MCF 10A (cell line): ENCODE data around the gene TLL2. TPM values are rescaled to one million over a fixed set of nuclear protein-coding genes. Genes with fewer than 3 reads are reported as not detected.
A peak's percentile ranks its signal among the peaks of the same experiment; 100 is the strongest.

ENCODE experiments used
- BruUV-seq: library from RNA; stranded (reverse); fragments of 400-500 nt; replicated peaks from 2 replicates; lab custom pipeline; 2021; lab: Mats Ljungman, UMichigan
- CTCF ChIA-PET: fragments of 300-600 bp; sonication (Branson Sonifier 250); formaldehyde crosslinking; extraction: SDS; loops from one replicate; lab custom pipeline; 2021; ENCODE audit warnings: antibody characterized with exemption, inconsistent platforms; lab: Yijun Ruan, JAX
- POLR2A ChIA-PET: fragments of 300-600, 350-650 bp; sonication (Branson Sonifier 250); formaldehyde crosslinking; extraction: SDS; loops from one replicate; lab custom pipeline; 2020; ENCODE audit warnings: antibody characterized with exemption, inconsistent platforms; lab: Yijun Ruan, JAX
- DNase-seq: peaks from one replicate; pipeline ENCODE4 v3.0.0-alpha.2; 2018; ENCODE audit not compliant: unreplicated experiment
- H3K27ac Mint-ChIP-seq: one replicate; pipeline ENCODE4 v1.8.0; 2022; ENCODE audit warnings: mild to moderate bottlenecking, low read depth, mixed read lengths; ENCODE audit not compliant: unreplicated experiment
- H3K27me3 Mint-ChIP-seq: one replicate; pipeline ENCODE4 v1.8.0; 2022; ENCODE audit warnings: mixed read lengths; ENCODE audit not compliant: insufficient read depth, unreplicated experiment
- H3K36me3 Mint-ChIP-seq: one replicate; pipeline ENCODE4 v1.8.0; 2022; ENCODE audit warnings: mild to moderate bottlenecking, moderate library complexity, mixed read lengths; ENCODE audit not compliant: insufficient read depth, unreplicated experiment
- H3K4me1 Mint-ChIP-seq: one replicate; pipeline ENCODE4 v1.8.0; 2022; ENCODE audit warnings: mixed read lengths; ENCODE audit not compliant: insufficient read depth, unreplicated experiment
- H3K4me3 Mint-ChIP-seq: one replicate; pipeline ENCODE4 v1.8.0; 2022; ENCODE audit warnings: mild to moderate bottlenecking, moderate library complexity, mixed read lengths; ENCODE audit not compliant: unreplicated experiment
- H3K9me3 Mint-ChIP-seq: one replicate; pipeline ENCODE4 v1.8.0; 2022; ENCODE audit warnings: mixed read lengths; ENCODE audit not compliant: unreplicated experiment
- intact Hi-C: fragments of 100-400 bp; cut with micrococcal nuclease; formaldehyde crosslinking; loops from 2 replicates; pipeline ENCODE4 v1.14.1; 2022
- total RNA-seq: library from RNA; stranded (reverse); gene quantifications from 2 replicates; pipeline ENCODE4 v1.2.3, GENCODE V29; 2022
- TF ChIP-seq, protein P1 (sequence below): fragments of 200-600 bp; IDR thresholded peaks from one replicate; pipeline ENCODE4 v1.8.0; 2022; ENCODE audit warnings: antibody characterized with exemption, mild to moderate bottlenecking; ENCODE audit not compliant: unreplicated experiment

Gene TLL2
- total RNA-seq, 1 experiment from 2014 or later, result not detected

DNA sequence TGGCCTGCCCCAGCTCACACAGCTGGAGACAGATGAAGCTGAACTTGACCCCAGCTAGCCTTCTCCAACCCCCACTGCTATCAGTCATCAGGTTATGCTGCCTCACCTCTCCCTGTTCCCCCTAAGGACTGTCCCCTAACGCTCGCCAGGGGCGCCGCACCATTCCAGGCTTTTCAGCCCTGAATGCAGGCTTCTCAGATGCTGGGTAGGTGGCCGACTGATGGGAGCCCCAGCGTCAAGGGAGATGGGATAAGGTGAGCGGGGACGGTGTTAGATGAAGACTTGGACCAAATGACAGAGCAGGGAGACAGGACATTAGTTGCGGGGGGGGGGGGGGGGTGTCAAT, 139.1 kb downstream of the TLL2 start:
- DNase-seq, result no peak
- H3K4me1 Mint-ChIP-seq, result peaks cover 19% of the 10 kb centered on the region
- no peaks in the 10 kb centered on the region for H3K9me3 Mint-ChIP-seq
- H3K27me3 Mint-ChIP-seq, result no peaks in the 10 kb centered on the region
- H3K27ac Mint-ChIP-seq, result no peak overlapping the region
- H3K36me3 Mint-ChIP-seq, result no peaks in the 10 kb centered on the region
- H3K4me3 Mint-ChIP-seq, result peak overlapping the region; percentile 66
- POLR2A ChIA-PET, result interaction anchor here (0.8 to 1.2 kb wide), 2 partner anchors 141 to 458 kb away, joined by 3 read pairs; partner anchors contain the start of gene LCOR
- TF ChIP-seq, protein P1, sequence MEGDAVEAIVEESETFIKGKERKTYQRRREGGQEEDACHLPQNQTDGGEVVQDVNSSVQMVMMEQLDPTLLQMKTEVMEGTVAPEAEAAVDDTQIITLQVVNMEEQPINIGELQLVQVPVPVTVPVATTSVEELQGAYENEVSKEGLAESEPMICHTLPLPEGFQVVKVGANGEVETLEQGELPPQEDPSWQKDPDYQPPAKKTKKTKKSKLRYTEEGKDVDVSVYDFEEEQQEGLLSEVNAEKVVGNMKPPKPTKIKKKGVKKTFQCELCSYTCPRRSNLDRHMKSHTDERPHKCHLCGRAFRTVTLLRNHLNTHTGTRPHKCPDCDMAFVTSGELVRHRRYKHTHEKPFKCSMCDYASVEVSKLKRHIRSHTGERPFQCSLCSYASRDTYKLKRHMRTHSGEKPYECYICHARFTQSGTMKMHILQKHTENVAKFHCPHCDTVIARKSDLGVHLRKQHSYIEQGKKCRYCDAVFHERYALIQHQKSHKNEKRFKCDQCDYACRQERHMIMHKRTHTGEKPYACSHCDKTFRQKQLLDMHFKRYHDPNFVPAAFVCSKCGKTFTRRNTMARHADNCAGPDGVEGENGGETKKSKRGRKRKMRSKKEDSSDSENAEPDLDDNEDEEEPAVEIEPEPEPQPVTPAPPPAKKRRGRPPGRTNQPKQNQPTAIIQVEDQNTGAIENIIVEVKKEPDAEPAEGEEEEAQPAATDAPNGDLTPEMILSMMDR, result no peak
- intact Hi-C loops, result loop anchor here (2.0 kb wide), 1 partner anchor 40 kb away; no protein-coding TSS in a partner anchor
- no TSS peak for BruUV-seq
- CTCF ChIA-PET, result interaction anchor here (0.6 to 7.9 kb wide), 44 partner anchors 9 to 903 kb away, joined by 3 to 72 read pairs (median 4); partner anchors contain the start of gene TLL2

DNA sequence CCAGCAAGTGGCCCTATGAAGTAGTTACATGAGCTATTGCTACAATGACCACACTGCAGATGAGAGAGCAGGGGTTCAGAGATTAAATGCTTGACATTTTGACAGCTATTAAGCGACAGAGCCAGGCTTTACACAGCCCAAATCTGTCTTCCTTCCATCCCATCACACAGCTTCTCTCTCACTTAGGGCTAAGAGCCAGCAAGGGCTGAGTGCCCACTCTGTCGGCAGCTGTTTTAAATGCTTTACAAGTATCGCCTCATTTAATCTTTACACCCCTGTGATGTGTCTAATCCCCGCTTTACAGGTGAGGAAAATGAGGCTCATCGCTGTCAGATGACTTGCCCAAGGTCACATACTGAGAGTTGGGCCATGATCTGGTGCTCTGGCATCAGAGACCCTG, 139.7 kb downstream of the TLL2 start:
- POLR2A ChIA-PET, result interaction anchor here (0.7 kb wide), 1 partner anchor 218 kb away, joined by 3 read pairs; no protein-coding TSS in a partner anchor
- no peak overlapping the region for H3K27ac Mint-ChIP-seq
- H3K36me3 Mint-ChIP-seq, result no peaks in the 10 kb centered on the region
- H3K9me3 Mint-ChIP-seq, result no peaks in the 10 kb centered on the region
- TF ChIP-seq, protein P1, result no peak
- H3K27me3 Mint-ChIP-seq, result no peaks in the 10 kb centered on the region
- intact Hi-C loops, result loop anchor here (2.0 kb wide), 1 partner anchor 39 kb away; no protein-coding TSS in a partner anchor
- peaks cover 21% of the 10 kb centered on the region for H3K4me1 Mint-ChIP-seq
- no peak for DNase-seq
- H3K4me3 Mint-ChIP-seq, result no peak overlapping the region
- CTCF ChIA-PET, result interaction anchor here (0.6 to 7.9 kb wide), 20 partner anchors 8 to 837 kb away, joined by 3 to 72 read pairs (median 7); partner anchors contain the start of gene TLL2
- BruUV-seq, result no TSS peak

DNA sequence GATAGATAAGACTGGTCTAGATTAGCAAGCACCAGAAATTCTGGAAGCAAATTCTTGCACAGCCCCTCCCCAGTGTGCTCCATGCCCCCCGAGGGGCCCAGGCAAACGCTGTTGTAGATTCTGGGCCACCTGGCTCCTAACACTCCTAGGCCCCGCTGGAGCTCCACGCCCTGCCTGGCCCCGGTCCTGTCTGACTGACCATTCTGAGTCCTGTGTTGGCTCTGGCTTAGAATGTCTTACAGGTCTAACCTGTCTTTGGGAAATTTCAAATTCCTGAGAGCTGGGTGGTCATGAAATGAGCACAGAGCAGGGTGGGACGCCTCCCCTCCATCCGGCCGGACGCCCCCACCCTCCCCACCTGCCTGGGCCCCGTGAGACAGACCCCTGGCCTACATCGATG, 142.4 kb downstream of the TLL2 start:
- BruUV-seq, result no TSS peak

DNA sequence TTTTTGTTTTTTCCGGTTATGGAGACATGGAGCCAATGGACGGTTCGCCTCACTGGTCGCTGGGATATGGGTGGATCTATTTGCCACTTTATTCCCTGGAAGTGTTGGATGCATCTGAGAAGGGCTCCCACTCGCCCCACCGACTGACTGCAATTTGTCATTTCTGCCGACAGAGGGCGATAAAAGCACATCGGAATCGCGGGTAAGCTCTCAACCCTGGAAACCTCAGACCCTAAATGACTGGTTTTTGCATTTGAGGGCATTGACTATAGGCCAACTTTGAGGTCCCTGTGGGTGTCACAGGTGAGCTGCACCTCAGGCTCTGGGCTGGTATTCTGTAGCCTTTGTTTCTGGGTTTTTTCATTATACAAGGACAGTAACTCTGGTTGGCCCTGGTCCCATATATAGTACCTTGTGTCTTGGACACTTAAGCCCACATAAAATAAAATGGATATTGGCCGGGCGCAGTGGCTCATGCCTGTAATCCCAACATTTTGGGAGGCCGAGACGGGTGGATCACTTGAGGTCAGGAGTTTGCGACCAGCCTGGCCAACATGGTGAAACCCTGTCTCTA, 143.1 kb downstream of the TLL2 start:
- Mint-ChIP-seq H3K4me1 (peaks cover 18% of the 10 kb centered on the region), H3K36me3 (no peaks in the 10 kb centered on the region), H3K27ac (no peak overlapping the region), H3K4me3 (no peak overlapping the region), H3K27me3 (no peaks in the 10 kb centered on the region), H3K9me3 (no peaks in the 10 kb centered on the region)
- ChIA-PET CTCF (interaction anchor here (0.6 to 3.5 kb wide), 40 partner anchors 9 to 864 kb away, joined by 3 to 34 read pairs (median 4); partner anchors contain the start of genes BLNK and OPALIN), POLR2A (interaction anchor here (0.6 to 0.8 kb wide), 2 partner anchors 157 to 185 kb away, joined by 3 read pairs; no protein-coding TSS in a partner anchor)
- BruUV-seq, result no TSS peak
- TF ChIP-seq, protein P1, result peak; percentile 89
- intact Hi-C loops, result no loop called here
- DNase-seq, result peak; percentile 64

More for the DNA sequence above, 142.4 kb downstream of the TLL2 start:
- TF ChIP-seq, protein P1, result no peak
- ChIA-PET POLR2A (no interaction called here), CTCF (interaction anchor here (0.6 to 5.5 kb wide), 28 partner anchors 9 to 864 kb away, joined by 3 to 34 read pairs (median 4); partner anchors contain the start of genes BLNK and OPALIN)
- Mint-ChIP-seq H3K27ac (no peak overlapping the region), H3K36me3 (no peaks in the 10 kb centered on the region), H3K9me3 (no peaks in the 10 kb centered on the region), H3K4me3 (no peak overlapping the region), H3K4me1 (peaks cover 21% of the 10 kb centered on the region), H3K27me3 (no peaks in the 10 kb centered on the region)
- DNase-seq, result no peak
- intact Hi-C loops, result no loop called here
